H9 (cell line): ENCODE results near the gene CCDC177. TPM values are rescaled to one million over a fixed set of nuclear protein-coding genes. Genes with fewer than 3 reads are reported as not detected.

Experiments used
- DNase-seq: peaks from one replicate; pipeline ENCODE4 v3.0.0-alpha.2; 2017
- H2AFZ ChIP-seq: one replicate; pipeline ENCODE4 v1.6.1; 2013; ENCODE audit warnings: mild to moderate bottlenecking, low read length, control low read depth, moderate library complexity
- H2AK5ac ChIP-seq: 2 replicates; pipeline ENCODE4 v1.6.1; 2013; ENCODE audit warnings: low read length, control low read depth, mixed read lengths; ENCODE audit not compliant: insufficient read length
- H2BK120ac ChIP-seq: one replicate; pipeline ENCODE4 v1.6.1; 2013; ENCODE audit warnings: low read depth, mild to moderate bottlenecking, low read length, control low read depth, inconsistent platforms; ENCODE audit not compliant: poor library complexity, severe bottlenecking
- H2BK12ac ChIP-seq: 2 replicates; pipeline ENCODE4 v1.6.1; 2013; ENCODE audit warnings: low read length, control low read depth, mixed read lengths, low read depth; ENCODE audit not compliant: insufficient read length
- H2BK15ac ChIP-seq: 2 replicates; pipeline ENCODE4 v1.6.1; 2013; ENCODE audit warnings: low read depth, low read length, control low read depth
- H2BK20ac ChIP-seq: one replicate; pipeline ENCODE4 v1.6.1; 2013; ENCODE audit warnings: low read depth, mild to moderate bottlenecking, low read length, control low read depth, inconsistent platforms; ENCODE audit not compliant: poor library complexity, severe bottlenecking
- H2BK5ac ChIP-seq: 2 replicates; pipeline ENCODE4 v1.6.1; 2013; ENCODE audit warnings: low read length, control low read depth, mixed read lengths; ENCODE audit not compliant: insufficient read length
- H3K14ac ChIP-seq: 2 replicates; pipeline ENCODE4 v1.6.1; 2013; ENCODE audit warnings: low read length, control low read depth; ENCODE audit not compliant: insufficient read depth
- H3K18ac ChIP-seq: 2 replicates; pipeline ENCODE4 v1.6.1; 2013; ENCODE audit warnings: low read depth, mild to moderate bottlenecking, mixed read lengths, low read length, control low read depth; ENCODE audit not compliant: insufficient read length
- H3K23ac ChIP-seq: 2 replicates; pipeline ENCODE4 v1.6.1; 2013; ENCODE audit warnings: low read length, control low read depth, mixed read lengths, low read depth; ENCODE audit not compliant: insufficient read length
- H3K23me2 ChIP-seq: 2 replicates; pipeline ENCODE4 v1.6.1; 2013; ENCODE audit warnings: low read depth, mild to moderate bottlenecking, mixed read lengths, low read length, control low read depth; ENCODE audit not compliant: insufficient read length, poor library complexity, severe bottlenecking
- H3K27ac ChIP-seq: 2 replicates; pipeline ENCODE4 v1.5.1; 2013; ENCODE audit warnings: low read length, control low read depth, mixed read lengths, low read depth; ENCODE audit not compliant: insufficient read length
- H3K27me3 ChIP-seq: 2 replicates; pipeline ENCODE4 v1.6.1; 2013; ENCODE audit warnings: low read length, control low read depth, inconsistent platforms; ENCODE audit not compliant: insufficient read depth
- H3K4ac ChIP-seq: 2 replicates; pipeline ENCODE4 v1.6.1; 2013; ENCODE audit warnings: low read depth, mild to moderate bottlenecking, control low read depth, inconsistent platforms, low read length, moderate library complexity
- H3K4me1 ChIP-seq: 2 replicates; pipeline ENCODE4 v1.6.1; 2013; ENCODE audit warnings: low read length, control low read depth, inconsistent platforms; ENCODE audit not compliant: insufficient read depth
- H3K4me2 ChIP-seq: 2 replicates; pipeline ENCODE4 v1.6.1; 2013; ENCODE audit warnings: low read length, control low read depth, mixed read lengths; ENCODE audit not compliant: insufficient read length, insufficient read depth
- H3K56ac ChIP-seq: 2 replicates; pipeline ENCODE4 v1.6.1; 2013; ENCODE audit warnings: low read depth, mild to moderate bottlenecking, mixed read lengths, low read length, control low read depth; ENCODE audit not compliant: insufficient read length
- H3K79me1 ChIP-seq: 2 replicates; pipeline ENCODE4 v1.6.1; 2013; ENCODE audit warnings: low read depth, mild to moderate bottlenecking, moderate library complexity, low read length, control low read depth, inconsistent platforms; ENCODE audit not compliant: insufficient read depth, poor library complexity, severe bottlenecking
- H3K79me2 ChIP-seq: 2 replicates; pipeline ENCODE4 v1.6.1; 2013; ENCODE audit warnings: low read length, control low read depth, inconsistent platforms; ENCODE audit not compliant: insufficient read depth
- H3K9ac ChIP-seq: 2 replicates; pipeline ENCODE4 v1.6.1; 2013; ENCODE audit warnings: low read length, control low read depth, mixed read lengths; ENCODE audit not compliant: insufficient read length; ENCODE audit errors: extremely low read depth
- H3K9me3 ChIP-seq: one replicate; pipeline ENCODE4 v1.6.1; 2013; ENCODE audit warnings: low read depth, low read length, inconsistent platforms; ENCODE audit not compliant: control insufficient read depth
- H3T11ph ChIP-seq: one replicate; pipeline ENCODE4 v1.6.1; 2013; ENCODE audit warnings: mild to moderate bottlenecking, low read length, control low read depth, inconsistent platforms
- H4K20me1 ChIP-seq: one replicate; pipeline ENCODE4 v1.6.1; 2013; ENCODE audit not compliant: control insufficient read depth, insufficient read length, insufficient read depth
- H4K5ac ChIP-seq: 2 replicates; pipeline ENCODE4 v1.6.1; 2013; ENCODE audit warnings: low read depth, mild to moderate bottlenecking, mixed read lengths, low read length, control low read depth; ENCODE audit not compliant: insufficient read length
- H4K8ac ChIP-seq: replicated peaks from 2 replicates; pipeline ENCODE4 v1.6.1; 2013; ENCODE audit warnings: low read length, control low read depth, mixed read lengths, low read depth; ENCODE audit not compliant: insufficient read length
- H4K91ac ChIP-seq: 2 replicates; pipeline ENCODE4 v1.6.1; 2013; ENCODE audit warnings: low read depth, mild to moderate bottlenecking, moderate library complexity, mixed read lengths, low read length, control low read depth; ENCODE audit not compliant: insufficient read length
- H3K27ac Mint-ChIP-seq, 3 experiments: 2 replicates in 2 of 3; 3 replicates in 1 of 3; pipeline ENCODE4 v1.8.0; 2020 to 2021; ENCODE audit warnings: mixed read lengths in 3 of 3, mild to moderate bottlenecking in 1 of 3, moderate library complexity in 1 of 3
- H3K27me3 Mint-ChIP-seq: 2 replicates; pipeline ENCODE4 v1.8.0; 2021; ENCODE audit warnings: low read depth, mild to moderate bottlenecking, moderate library complexity, mixed read lengths
- H3K36me3 Mint-ChIP-seq, 3 experiments: 2 replicates in 2 of 3; 3 replicates in 1 of 3; pipeline ENCODE4 v1.8.0; 2020 to 2021; ENCODE audit warnings: low read depth in 3 of 3, mixed read lengths in 3 of 3; ENCODE audit not compliant: insufficient read depth in 1 of 3
- H3K4me1 Mint-ChIP-seq, 2 experiments: 2 replicates each; pipeline ENCODE4 v1.8.0; 2020; ENCODE audit warnings: mixed read lengths in 2 of 2
- H3K4me3 Mint-ChIP-seq, 2 experiments: 2 replicates in 1 of 2; 3 replicates in 1 of 2; pipeline ENCODE4 v1.8.0; 2020 to 2021; ENCODE audit warnings: mild to moderate bottlenecking in 2 of 2, mixed read lengths in 2 of 2, moderate library complexity in 1 of 2
- H3K9me3 Mint-ChIP-seq, 2 experiments: 2 replicates in 1 of 2; 3 replicates in 1 of 2; pipeline ENCODE4 v1.8.0; 2020; ENCODE audit warnings: mild to moderate bottlenecking in 2 of 2, mixed read lengths in 2 of 2, moderate library complexity in 1 of 2
- WGBS: extraction: QIAGEN DNeasy Blood & Tissue Kit; methylation state at CpG from one replicate; pipeline ENCODE4 v1.1.7; 2013; ENCODE audit warnings: missing lambda C conversion rate, low lambda C conversion rate, mixed read lengths; ENCODE audit not compliant: insufficient read length; ENCODE audit errors: extremely low coverage; 5-methylcytosine and 5-hydroxymethylcytosine counted together
- total RNA-seq: library from RNA; stranded (reverse); gene quantifications from 2 replicates; pipeline ENCODE4 v1.2.1, GENCODE V29; 2021
- TF ChIP-seq, protein P1 (sequence below): fragments of 200-600 bp; sonication (generic); conservative IDR thresholded peaks from 3 replicates; pipeline ENCODE4 v1.8.0; 2021; ENCODE audit warnings: antibody characterized with exemption, mild to moderate bottlenecking

Gene CCDC177
- total RNA-seq, 1 experiment from 2014 or later: 6.1 TPM

DNA sequence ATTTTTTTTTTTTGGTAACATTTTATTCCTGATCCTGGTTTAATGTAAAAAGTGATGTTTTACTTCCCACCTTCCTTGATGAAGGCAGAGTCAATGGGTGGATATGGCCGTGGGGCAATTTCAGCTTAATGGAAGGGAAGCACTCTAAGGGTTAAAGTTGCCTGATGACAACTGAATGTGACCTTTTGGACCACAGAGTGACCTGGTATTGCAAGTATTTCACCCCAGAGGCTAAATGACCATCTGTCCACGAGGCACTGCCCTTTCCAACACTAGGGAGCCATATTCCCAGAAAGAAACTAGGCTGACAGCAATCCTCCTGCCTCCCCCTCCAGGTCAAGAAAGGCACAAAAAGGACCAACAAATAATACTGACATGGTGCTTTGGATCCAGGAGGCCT, 4.8 kb downstream of the CCDC177 start:
- no peak overlapping the region for H3K4ac ChIP-seq
- Mint-ChIP-seq H3K4me1 (peaks cover 3 to 5% of the 10 kb centered on the region in 2 experiments), H3K4me3 (no peak overlapping the region), H3K9me3 (0 out of 5 replicates have a peak, but pooled peaks cover 0 to 2% of the 10 kb centered on the region in 2 experiments), H3K27me3 (peaks cover 21% of the 10 kb centered on the region), H3K27ac (no peak overlapping the region), H3K36me3 (peaks cover 15 to 30% (median 19%) of the 10 kb centered on the region in 3 experiments; a peak in 6 of 7 replicates)
- H3K14ac ChIP-seq: no peak overlapping the region
- no peak overlapping the region for H3K4me2 ChIP-seq
- H3K79me2 ChIP-seq: no peaks in the 10 kb centered on the region
- no peak overlapping the region for H3K27ac ChIP-seq
- no peaks in the 10 kb centered on the region for H4K20me1 ChIP-seq
- no peaks in the 10 kb centered on the region for H3K79me1 ChIP-seq
- H3T11ph ChIP-seq: no peak overlapping the region
- H3K27me3 ChIP-seq: peaks cover 12% of the 10 kb centered on the region; the same call in 1 of the 2 replicates
- H2BK15ac ChIP-seq: no peak overlapping the region
- no peak overlapping the region for H3K18ac ChIP-seq
- H2BK20ac ChIP-seq: no peak overlapping the region
- no peak overlapping the region for H3K56ac ChIP-seq
- no peak overlapping the region for H2AK5ac ChIP-seq
- no peak overlapping the region for H2BK12ac ChIP-seq
- H2BK5ac ChIP-seq: no peak overlapping the region
- no peak for DNase-seq
- TF ChIP-seq, protein P1, sequence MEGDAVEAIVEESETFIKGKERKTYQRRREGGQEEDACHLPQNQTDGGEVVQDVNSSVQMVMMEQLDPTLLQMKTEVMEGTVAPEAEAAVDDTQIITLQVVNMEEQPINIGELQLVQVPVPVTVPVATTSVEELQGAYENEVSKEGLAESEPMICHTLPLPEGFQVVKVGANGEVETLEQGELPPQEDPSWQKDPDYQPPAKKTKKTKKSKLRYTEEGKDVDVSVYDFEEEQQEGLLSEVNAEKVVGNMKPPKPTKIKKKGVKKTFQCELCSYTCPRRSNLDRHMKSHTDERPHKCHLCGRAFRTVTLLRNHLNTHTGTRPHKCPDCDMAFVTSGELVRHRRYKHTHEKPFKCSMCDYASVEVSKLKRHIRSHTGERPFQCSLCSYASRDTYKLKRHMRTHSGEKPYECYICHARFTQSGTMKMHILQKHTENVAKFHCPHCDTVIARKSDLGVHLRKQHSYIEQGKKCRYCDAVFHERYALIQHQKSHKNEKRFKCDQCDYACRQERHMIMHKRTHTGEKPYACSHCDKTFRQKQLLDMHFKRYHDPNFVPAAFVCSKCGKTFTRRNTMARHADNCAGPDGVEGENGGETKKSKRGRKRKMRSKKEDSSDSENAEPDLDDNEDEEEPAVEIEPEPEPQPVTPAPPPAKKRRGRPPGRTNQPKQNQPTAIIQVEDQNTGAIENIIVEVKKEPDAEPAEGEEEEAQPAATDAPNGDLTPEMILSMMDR: no peak
- H4K5ac ChIP-seq: no peak overlapping the region
- no peak overlapping the region for H2BK120ac ChIP-seq
- peaks cover 3% of the 10 kb centered on the region for H3K23me2 ChIP-seq
- no peaks in the 10 kb centered on the region for H3K4me1 ChIP-seq
- H3K23ac ChIP-seq: no peak overlapping the region
- H4K91ac ChIP-seq: no peak overlapping the region
- no peaks in the 10 kb centered on the region for H3K9me3 ChIP-seq
- no CpG with 5 or more reads among the region's 2 CpGs for WGBS
- no peak overlapping the region for H4K8ac ChIP-seq
- H3K9ac ChIP-seq: no peak overlapping the region
- H2AFZ ChIP-seq: no peak overlapping the region
